ENCODE measurements around the gene HEXIM2. TPM values are rescaled to one million over a fixed set of nuclear protein-coding genes. Genes with fewer than 3 reads are reported as not detected.

The HEXIM2 gene
- total and polyA plus RNA-seq, 2 of the 13 experiments (the other 11 are each of a cell fraction or from before 2014, with no cell fraction given), result 27.1 to 32.4 TPM

DNA sequence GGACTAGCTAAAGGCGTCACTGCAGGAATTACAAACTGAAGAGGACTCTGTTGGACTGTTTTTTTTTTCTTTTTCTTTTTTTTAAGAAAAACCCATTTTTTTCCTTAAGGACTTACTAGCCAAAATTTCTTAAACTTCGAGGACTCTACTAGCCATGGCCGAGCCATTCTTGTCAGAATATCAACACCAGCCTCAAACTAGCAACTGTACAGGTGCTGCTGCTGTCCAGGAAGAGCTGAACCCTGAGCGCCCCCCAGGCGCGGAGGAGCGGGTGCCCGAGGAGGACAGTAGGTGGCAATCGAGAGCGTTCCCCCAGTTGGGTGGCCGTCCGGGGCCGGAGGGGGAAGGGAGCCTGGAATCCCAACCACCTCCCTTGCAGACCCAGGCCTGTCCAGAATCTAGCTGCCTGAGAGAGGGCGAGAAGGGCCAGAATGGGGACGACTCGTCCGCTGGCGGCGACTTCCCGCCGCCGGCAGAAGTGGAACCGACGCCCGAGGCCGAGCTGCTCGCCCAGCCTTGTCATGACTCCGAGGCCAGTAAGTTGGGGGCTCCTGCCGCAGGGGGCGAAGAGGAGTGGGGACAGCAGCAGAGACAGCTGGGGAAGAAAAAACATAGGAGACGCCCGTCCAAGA, 12.5 kb upstream of the HEXIM2 start (continued):
- TF ChIP-seq SOX13 (IDR thresholded peaks at IDR 0.05) (no peak), SOX13 (CRISPR knock-in tag; conservative IDR thresholded peaks at IDR 0.05 in 1 of 2, IDR thresholded peaks at IDR 0.05 in 1 of 2) (peak in 1 of 2 experiments; percentile 64; a peak in 1 of 4 replicates), ZKSCAN5 (CRISPR knock-in tag; IDR thresholded peaks at IDR 0.05) (no peak), ZNF737 (CRISPR knock-in tag; IDR thresholded peaks at IDR 0.05; ENCODE audit: borderline replicate concordance) (no peak), SUZ12 (IDR thresholded peaks at IDR 0.05; ENCODE audit: low read depth, low read length) (no peak), TARDBP (CRISPR knock-in tag; IDR thresholded peaks at IDR 0.05) (peak; percentile 77; the same call in 1 of the 2 replicates), ZNF564 (CRISPR knock-in tag; IDR thresholded peaks at IDR 0.05) (no peak), HOXA3 (CRISPR knock-in tag; IDR thresholded peaks at IDR 0.05) (peak; percentile 58)
- TF ChIP-seq, protein P1, sequence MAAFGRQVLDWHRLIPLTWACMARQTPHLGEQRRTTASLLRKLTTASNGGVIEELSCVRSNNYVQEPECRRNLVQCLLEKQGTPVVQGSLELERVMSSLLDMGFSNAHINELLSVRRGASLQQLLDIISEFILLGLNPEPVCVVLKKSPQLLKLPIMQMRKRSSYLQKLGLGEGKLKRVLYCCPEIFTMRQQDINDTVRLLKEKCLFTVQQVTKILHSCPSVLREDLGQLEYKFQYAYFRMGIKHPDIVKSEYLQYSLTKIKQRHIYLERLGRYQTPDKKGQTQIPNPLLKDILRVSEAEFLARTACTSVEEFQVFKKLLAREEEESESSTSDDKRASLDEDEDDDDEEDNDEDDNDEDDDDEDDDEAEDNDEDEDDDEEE (CRISPR knock-in tag; IDR thresholded peaks at IDR 0.05), result 0 out of 2 replicates have a peak, but pooled peaks have one; percentile 45
- TF ChIP-seq, protein P2, sequence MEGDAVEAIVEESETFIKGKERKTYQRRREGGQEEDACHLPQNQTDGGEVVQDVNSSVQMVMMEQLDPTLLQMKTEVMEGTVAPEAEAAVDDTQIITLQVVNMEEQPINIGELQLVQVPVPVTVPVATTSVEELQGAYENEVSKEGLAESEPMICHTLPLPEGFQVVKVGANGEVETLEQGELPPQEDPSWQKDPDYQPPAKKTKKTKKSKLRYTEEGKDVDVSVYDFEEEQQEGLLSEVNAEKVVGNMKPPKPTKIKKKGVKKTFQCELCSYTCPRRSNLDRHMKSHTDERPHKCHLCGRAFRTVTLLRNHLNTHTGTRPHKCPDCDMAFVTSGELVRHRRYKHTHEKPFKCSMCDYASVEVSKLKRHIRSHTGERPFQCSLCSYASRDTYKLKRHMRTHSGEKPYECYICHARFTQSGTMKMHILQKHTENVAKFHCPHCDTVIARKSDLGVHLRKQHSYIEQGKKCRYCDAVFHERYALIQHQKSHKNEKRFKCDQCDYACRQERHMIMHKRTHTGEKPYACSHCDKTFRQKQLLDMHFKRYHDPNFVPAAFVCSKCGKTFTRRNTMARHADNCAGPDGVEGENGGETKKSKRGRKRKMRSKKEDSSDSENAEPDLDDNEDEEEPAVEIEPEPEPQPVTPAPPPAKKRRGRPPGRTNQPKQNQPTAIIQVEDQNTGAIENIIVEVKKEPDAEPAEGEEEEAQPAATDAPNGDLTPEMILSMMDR (CRISPR knock-in tag; IDR thresholded peaks at IDR 0.05), result peak; percentile 98
- TF ChIP-seq, protein P3, sequence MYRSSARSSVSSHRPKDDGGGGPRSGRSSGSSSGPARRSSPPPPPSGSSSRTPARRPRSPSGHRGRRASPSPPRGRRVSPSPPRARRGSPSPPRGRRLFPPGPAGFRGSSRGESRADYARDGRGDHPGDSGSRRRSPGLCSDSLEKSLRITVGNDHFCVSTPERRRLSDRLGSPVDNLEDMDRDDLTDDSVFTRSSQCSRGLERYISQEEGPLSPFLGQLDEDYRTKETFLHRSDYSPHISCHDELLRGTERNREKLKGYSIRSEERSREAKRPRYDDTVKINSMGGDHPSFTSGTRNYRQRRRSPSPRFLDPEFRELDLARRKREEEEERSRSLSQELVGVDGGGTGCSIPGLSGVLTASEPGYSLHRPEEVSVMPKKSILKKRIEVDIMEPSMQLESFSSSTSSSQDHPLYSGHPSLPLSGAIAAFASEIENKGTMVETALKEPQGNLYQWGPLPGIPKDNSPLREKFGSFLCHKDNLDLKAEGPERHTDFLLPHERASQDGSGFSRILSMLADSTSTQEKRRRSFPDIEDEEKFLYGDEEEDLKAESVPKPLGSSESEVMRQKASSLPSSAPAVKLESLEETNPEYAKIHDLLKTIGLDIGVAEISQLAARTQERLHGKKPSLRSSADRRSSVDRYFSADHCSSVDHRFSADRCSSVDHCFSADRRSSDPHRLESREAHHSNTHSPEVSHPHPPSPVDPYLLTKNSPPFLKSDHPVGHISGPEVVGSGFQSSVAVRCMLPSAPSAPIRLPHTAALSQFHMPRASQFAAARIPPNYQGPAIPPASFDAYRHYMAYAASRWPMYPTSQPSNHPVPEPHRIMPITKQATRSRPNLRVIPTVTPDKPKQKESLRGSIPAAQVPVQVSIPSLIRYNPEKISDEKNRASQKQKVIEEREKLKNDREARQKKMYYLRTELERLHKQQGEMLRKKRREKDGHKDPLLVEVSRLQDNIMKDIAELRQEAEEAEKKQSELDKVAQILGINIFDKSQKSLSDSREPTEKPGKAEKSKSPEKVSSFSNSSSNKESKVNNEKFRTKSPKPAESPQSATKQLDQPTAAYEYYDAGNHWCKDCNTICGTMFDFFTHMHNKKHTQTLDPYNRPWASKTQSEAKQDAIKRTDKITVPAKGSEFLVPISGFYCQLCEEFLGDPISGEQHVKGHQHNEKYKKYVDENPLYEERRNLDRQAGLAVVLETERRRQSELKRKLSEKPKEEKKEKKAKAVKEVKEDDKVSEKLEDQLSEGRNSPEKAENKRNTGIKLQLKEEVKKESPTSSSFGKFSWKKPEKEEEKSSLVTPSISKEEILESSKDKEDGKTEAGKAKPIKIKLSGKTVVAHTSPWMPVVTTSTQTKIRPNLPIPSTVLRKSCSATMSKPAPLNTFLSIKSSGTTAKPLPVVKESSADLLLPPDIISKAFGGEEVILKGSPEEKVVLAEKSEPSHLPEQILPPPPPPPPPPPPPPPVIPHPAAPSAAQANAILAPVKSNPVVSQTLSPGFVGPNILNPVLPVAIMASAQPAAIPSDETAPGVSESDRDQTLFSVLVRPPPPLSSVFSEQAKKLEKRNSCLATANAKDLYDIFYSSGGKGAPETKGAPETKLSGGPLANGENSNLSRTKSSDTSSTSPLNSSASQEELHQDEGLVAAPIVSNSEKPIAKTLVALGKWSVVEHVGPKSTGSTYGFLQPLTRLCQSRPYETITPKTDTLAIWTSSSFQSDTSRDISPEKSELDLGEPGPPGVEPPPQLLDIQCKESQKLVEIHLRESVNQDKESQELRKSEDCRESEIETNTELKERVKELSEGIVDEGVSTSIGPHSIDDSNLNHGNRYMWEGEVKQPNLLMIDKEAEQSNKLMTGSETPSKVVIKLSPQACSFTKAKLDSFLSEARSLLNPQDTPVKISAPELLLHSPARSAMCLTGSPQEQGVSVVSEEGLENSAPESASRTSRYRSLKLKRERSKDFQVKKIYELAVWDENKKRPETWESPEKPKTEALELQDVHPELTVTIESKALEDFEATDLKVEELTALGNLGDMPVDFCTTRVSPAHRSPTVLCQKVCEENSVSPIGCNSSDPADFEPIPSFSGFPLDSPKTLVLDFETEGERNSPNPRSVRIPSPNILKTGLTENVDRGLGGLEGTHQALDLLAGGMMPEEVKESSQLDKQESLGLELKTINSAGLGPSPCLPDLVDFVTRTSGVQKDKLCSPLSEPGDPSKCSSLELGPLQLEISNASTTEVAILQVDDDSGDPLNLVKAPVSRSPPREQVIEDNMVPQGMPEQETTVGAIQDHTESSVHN (CRISPR knock-in tag; IDR thresholded peaks at IDR 0.05), result 0 out of 2 replicates have a peak, but pooled peaks have one; percentile 61
- TF ChIP-seq, protein P4, sequence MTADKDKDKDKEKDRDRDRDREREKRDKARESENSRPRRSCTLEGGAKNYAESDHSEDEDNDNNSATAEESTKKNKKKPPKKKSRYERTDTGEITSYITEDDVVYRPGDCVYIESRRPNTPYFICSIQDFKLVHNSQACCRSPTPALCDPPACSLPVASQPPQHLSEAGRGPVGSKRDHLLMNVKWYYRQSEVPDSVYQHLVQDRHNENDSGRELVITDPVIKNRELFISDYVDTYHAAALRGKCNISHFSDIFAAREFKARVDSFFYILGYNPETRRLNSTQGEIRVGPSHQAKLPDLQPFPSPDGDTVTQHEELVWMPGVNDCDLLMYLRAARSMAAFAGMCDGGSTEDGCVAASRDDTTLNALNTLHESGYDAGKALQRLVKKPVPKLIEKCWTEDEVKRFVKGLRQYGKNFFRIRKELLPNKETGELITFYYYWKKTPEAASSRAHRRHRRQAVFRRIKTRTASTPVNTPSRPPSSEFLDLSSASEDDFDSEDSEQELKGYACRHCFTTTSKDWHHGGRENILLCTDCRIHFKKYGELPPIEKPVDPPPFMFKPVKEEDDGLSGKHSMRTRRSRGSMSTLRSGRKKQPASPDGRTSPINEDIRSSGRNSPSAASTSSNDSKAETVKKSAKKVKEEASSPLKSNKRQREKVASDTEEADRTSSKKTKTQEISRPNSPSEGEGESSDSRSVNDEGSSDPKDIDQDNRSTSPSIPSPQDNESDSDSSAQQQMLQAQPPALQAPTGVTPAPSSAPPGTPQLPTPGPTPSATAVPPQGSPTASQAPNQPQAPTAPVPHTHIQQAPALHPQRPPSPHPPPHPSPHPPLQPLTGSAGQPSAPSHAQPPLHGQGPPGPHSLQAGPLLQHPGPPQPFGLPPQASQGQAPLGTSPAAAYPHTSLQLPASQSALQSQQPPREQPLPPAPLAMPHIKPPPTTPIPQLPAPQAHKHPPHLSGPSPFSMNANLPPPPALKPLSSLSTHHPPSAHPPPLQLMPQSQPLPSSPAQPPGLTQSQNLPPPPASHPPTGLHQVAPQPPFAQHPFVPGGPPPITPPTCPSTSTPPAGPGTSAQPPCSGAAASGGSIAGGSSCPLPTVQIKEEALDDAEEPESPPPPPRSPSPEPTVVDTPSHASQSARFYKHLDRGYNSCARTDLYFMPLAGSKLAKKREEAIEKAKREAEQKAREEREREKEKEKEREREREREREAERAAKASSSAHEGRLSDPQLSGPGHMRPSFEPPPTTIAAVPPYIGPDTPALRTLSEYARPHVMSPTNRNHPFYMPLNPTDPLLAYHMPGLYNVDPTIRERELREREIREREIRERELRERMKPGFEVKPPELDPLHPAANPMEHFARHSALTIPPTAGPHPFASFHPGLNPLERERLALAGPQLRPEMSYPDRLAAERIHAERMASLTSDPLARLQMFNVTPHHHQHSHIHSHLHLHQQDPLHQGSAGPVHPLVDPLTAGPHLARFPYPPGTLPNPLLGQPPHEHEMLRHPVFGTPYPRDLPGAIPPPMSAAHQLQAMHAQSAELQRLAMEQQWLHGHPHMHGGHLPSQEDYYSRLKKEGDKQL (CRISPR knock-in tag; IDR thresholded peaks at IDR 0.05; ENCODE audit: low read depth), result no peak
